Measurements from ENCODE around the gene PARD3.

PARD3 gene

DNA sequence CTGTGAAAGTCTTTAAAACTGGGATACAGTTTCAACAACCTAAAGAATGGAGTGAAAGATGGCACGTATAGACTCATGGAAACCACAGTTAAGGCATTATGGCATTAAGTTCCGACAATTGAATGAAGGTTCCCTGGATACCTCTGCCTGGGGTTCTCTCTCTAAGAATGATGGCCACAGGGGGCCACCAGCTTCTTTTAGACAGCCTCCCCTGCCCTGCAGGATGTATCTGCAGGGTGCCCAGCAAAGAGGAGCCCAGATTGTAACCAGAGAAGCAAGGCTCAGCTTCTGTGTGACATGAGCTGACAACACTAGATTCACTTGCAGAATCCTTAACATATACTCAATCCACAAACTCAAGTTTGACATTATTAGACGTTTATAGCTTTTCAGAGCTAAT lies 645.4 kb downstream of the PARD3 start:
- H3K4me1 ChIP-seq (ENCODE audit: control insufficient read depth, low read length) = no peaks in the 10 kb centered on the region
- TF ChIP-seq, protein P1, sequence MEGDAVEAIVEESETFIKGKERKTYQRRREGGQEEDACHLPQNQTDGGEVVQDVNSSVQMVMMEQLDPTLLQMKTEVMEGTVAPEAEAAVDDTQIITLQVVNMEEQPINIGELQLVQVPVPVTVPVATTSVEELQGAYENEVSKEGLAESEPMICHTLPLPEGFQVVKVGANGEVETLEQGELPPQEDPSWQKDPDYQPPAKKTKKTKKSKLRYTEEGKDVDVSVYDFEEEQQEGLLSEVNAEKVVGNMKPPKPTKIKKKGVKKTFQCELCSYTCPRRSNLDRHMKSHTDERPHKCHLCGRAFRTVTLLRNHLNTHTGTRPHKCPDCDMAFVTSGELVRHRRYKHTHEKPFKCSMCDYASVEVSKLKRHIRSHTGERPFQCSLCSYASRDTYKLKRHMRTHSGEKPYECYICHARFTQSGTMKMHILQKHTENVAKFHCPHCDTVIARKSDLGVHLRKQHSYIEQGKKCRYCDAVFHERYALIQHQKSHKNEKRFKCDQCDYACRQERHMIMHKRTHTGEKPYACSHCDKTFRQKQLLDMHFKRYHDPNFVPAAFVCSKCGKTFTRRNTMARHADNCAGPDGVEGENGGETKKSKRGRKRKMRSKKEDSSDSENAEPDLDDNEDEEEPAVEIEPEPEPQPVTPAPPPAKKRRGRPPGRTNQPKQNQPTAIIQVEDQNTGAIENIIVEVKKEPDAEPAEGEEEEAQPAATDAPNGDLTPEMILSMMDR (IDR thresholded peaks at IDR 0.05; ENCODE audit: low read depth, low read length, poor library complexity, severe bottlenecking) = no peak
- TF ChIP-seq EZH2phosphoT487 (IDR thresholded peaks at IDR 0.05; ENCODE audit: borderline replicate concordance, low read length) = no peak
- no peaks in the 10 kb centered on the region for H4K20me1 ChIP-seq (ENCODE audit: control insufficient read depth, insufficient read depth, low read depth, low read length)
- H3F3A ChIP-seq (ENCODE audit: control insufficient read depth, insufficient read depth) = no peaks in the 10 kb centered on the region
- H3K9me3 ChIP-seq (ENCODE audit: control insufficient read depth, insufficient read depth, low read length) = no peaks in the 10 kb centered on the region
- no peak overlapping the region for H3K27ac ChIP-seq (ENCODE audit: low read depth, low read length)
- H3K4me3 ChIP-seq (ENCODE audit: low read length) = no peak overlapping the region
- H3K36me3 ChIP-seq (ENCODE audit: control insufficient read depth, low read length) = no peaks in the 10 kb centered on the region
- H3K4me2 ChIP-seq (ENCODE audit: low read length) = no peak overlapping the region
- no peaks in the 10 kb centered on the region for H3K27me3 ChIP-seq (ENCODE audit: control insufficient read depth, low read length)
- H3K9me2 ChIP-seq (replicated peaks; ENCODE audit: control insufficient read depth, low read length) = no peaks in the 10 kb centered on the region
- H3K79me2 ChIP-seq (ENCODE audit: control insufficient read depth, low read length) = no peaks in the 10 kb centered on the region

- no peaks in the 10 kb centered on the region for H4K20me1 ChIP-seq (ENCODE audit: control insufficient read depth, insufficient read depth, low read depth, low read length)
- H3K4me3 ChIP-seq (ENCODE audit: low read length) = no peak overlapping the region
- no peaks in the 10 kb centered on the region for H3K36me3 ChIP-seq (ENCODE audit: control insufficient read depth, low read length)
These were observed 646.0 kb downstream of the PARD3 start for GRCh38 chr10:34169131-34169530.

DNA sequence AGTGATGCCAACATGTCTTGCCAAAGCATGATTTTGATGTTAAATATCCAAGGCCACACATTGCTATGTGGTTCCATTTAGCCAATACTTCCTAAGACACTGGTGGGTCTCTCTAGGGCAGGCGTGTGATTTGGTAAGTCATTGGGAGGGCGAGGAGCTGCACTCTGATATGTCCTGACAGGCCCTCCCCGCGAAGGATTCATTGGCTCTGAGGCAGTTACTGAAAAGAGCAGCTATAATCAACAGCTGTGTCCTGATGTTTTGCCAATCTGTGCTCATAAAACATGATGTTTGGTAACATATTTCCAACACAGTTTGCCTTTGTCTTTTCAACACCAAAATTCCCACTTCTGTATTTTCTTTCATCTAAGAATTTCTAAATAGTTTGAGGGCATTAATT lies 646.7 kb downstream of the PARD3 start:
- no peaks in the 10 kb centered on the region for H3K79me2 ChIP-seq (ENCODE audit: control insufficient read depth, low read length)
- H3K27ac ChIP-seq (ENCODE audit: low read depth, low read length) = no peak overlapping the region
- no peaks in the 10 kb centered on the region for H3K4me1 ChIP-seq (ENCODE audit: control insufficient read depth, low read length)
- TF ChIP-seq EZH2phosphoT487 (IDR thresholded peaks at IDR 0.05; ENCODE audit: borderline replicate concordance, low read length) = no peak
- H3K4me3 ChIP-seq (ENCODE audit: low read length) = no peak overlapping the region
- H3K27me3 ChIP-seq (ENCODE audit: control insufficient read depth, low read length) = no peaks in the 10 kb centered on the region
- H3K36me3 ChIP-seq (ENCODE audit: control insufficient read depth, low read length) = no peaks in the 10 kb centered on the region
- no peaks in the 10 kb centered on the region for H4K20me1 ChIP-seq (ENCODE audit: control insufficient read depth, insufficient read depth, low read depth, low read length)
- H3K9me3 ChIP-seq (ENCODE audit: control insufficient read depth, insufficient read depth, low read length) = no peaks in the 10 kb centered on the region
- H3K4me2 ChIP-seq (ENCODE audit: low read length) = no peak overlapping the region
- H3F3A ChIP-seq (ENCODE audit: control insufficient read depth, insufficient read depth) = no peaks in the 10 kb centered on the region
- H3K9me2 ChIP-seq (replicated peaks; ENCODE audit: control insufficient read depth, low read length) = no peaks in the 10 kb centered on the region

More at GRCh38 chr10:34169131-34169530, 646.0 kb downstream of the PARD3 start:
- no peaks in the 10 kb centered on the region for H3K9me2 ChIP-seq (replicated peaks; ENCODE audit: control insufficient read depth, low read length)
- H3K4me2 ChIP-seq (ENCODE audit: low read length) = no peak overlapping the region
- H3K9me3 ChIP-seq (ENCODE audit: control insufficient read depth, insufficient read depth, low read length) = no peaks in the 10 kb centered on the region
- no peaks in the 10 kb centered on the region for H3K79me2 ChIP-seq (ENCODE audit: control insufficient read depth, low read length)
- H3K27ac ChIP-seq (ENCODE audit: low read depth, low read length) = no peak overlapping the region
- no peaks in the 10 kb centered on the region for H3K4me1 ChIP-seq (ENCODE audit: control insufficient read depth, low read length)
- no peaks in the 10 kb centered on the region for H3F3A ChIP-seq (ENCODE audit: control insufficient read depth, insufficient read depth)
- TF ChIP-seq, protein P1 (IDR thresholded peaks at IDR 0.05; ENCODE audit: low read depth, low read length, poor library complexity, severe bottlenecking) = no peak
- no peak for TF ChIP-seq EZH2phosphoT487 (IDR thresholded peaks at IDR 0.05; ENCODE audit: borderline replicate concordance, low read length)
- H3K27me3 ChIP-seq (ENCODE audit: control insufficient read depth, low read length) = no peaks in the 10 kb centered on the region

DNA sequence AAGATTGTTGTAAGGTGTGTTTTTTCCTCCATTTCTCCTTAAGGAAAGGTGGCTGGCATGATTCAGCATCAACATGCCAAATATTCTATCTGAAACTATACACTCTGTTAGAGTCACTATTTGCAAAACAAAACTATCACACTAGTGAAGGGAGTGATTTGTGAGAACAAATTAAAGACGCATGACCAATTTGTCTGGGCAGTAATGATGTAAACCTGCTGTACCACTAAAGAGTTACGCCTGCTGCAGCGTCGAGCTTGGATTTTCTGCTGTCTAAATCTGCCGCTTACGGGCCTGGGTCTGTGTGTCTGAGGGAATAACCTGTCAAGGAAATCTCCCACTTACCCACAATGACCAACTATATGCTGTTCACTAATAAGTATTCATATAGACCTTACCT lies 648.3 kb downstream of the PARD3 start:
- H3K9me2 ChIP-seq (replicated peaks; ENCODE audit: control insufficient read depth, low read length) = no peaks in the 10 kb centered on the region
- no peaks in the 10 kb centered on the region for H4K20me1 ChIP-seq (ENCODE audit: control insufficient read depth, insufficient read depth, low read depth, low read length)
- TF ChIP-seq, protein P1 (IDR thresholded peaks at IDR 0.05; ENCODE audit: low read depth, low read length, poor library complexity, severe bottlenecking) = no peak
- no peak for TF ChIP-seq EZH2phosphoT487 (IDR thresholded peaks at IDR 0.05; ENCODE audit: borderline replicate concordance, low read length)

More for the DNA sequence above, 648.3 kb downstream of the PARD3 start:
- no peaks in the 10 kb centered on the region for H3K27me3 ChIP-seq (ENCODE audit: control insufficient read depth, low read length)
- no peaks in the 10 kb centered on the region for H3K4me1 ChIP-seq (ENCODE audit: control insufficient read depth, low read length)
- H3K4me3 ChIP-seq (ENCODE audit: low read length) = no peak overlapping the region
- H3K4me2 ChIP-seq (ENCODE audit: low read length) = no peak overlapping the region
- no peak overlapping the region for H3K27ac ChIP-seq (ENCODE audit: low read depth, low read length)
- no peaks in the 10 kb centered on the region for H3K79me2 ChIP-seq (ENCODE audit: control insufficient read depth, low read length)
- no peaks in the 10 kb centered on the region for H3F3A ChIP-seq (ENCODE audit: control insufficient read depth, insufficient read depth)
- no peaks in the 10 kb centered on the region for H3K9me3 ChIP-seq (ENCODE audit: control insufficient read depth, insufficient read depth, low read length)
- no peaks in the 10 kb centered on the region for H3K36me3 ChIP-seq (ENCODE audit: control insufficient read depth, low read length)
